HepG2 (cell line): ENCODE results near the gene WBP1. TPM values are rescaled to one million over a fixed set of nuclear protein-coding genes. Genes with fewer than 3 reads are reported as not detected.

Experiments used
- CEBPG ChIP-seq: IDR thresholded peaks from 2 replicates; pipeline ENCODE4 v1.6.1; 2016
- DPF2 ChIP-seq: sonication (generic); formaldehyde crosslinking; IDR thresholded peaks from 2 replicates; pipeline ENCODE4 v1.4.0; 2020; ENCODE audit warnings: mild to moderate bottlenecking, low read depth, missing genetic modification reagents, borderline replicate concordance
- GFI1 ChIP-seq: sonication (generic); formaldehyde crosslinking; IDR thresholded peaks from 2 replicates; pipeline ENCODE4 v1.5.0; 2020; ENCODE audit warnings: missing genetic modification reagents, mild to moderate bottlenecking, borderline replicate concordance
- IRF9 ChIP-seq: sonication (generic); formaldehyde crosslinking; IDR thresholded peaks from 2 replicates; pipeline ENCODE4 v1.8.0; 2022; ENCODE audit warnings: missing genetic modification reagents, mild to moderate bottlenecking, borderline replicate concordance
- KAT7 ChIP-seq: IDR thresholded peaks from 2 replicates; pipeline ENCODE4 v1.6.1; 2018; ENCODE audit warnings: borderline replicate concordance, missing compliant biosample characterization
- LRRFIP1 ChIP-seq: sonication (generic); formaldehyde crosslinking; conservative IDR thresholded peaks from 2 replicates; pipeline ENCODE4 v1.4.0; 2020; ENCODE audit warnings: missing genetic modification reagents
- MAFF ChIP-seq: IDR thresholded peaks from 2 replicates; pipeline ENCODE4 v1.6.1; 2011; ENCODE audit warnings: low read depth, low read length, improper control_type of control experiment
- MTERF4 ChIP-seq: sonication (generic); formaldehyde crosslinking; IDR thresholded peaks from 2 replicates; pipeline ENCODE4 v1.8.0; 2023; ENCODE audit warnings: mild to moderate bottlenecking, missing genetic modification reagents
- MXI1 ChIP-seq: IDR thresholded peaks from 3 replicates; pipeline ENCODE4 v1.6.1; 2012; ENCODE audit warnings: low read depth, low read length, inconsistent platforms, borderline replicate concordance
- NFKBIZ ChIP-seq: IDR thresholded peaks from 2 replicates; pipeline ENCODE4 v1.6.1; 2018; ENCODE audit warnings: missing genetic modification reagents, missing compliant biosample characterization
- PRPF4 ChIP-seq: fragments of 200-400 bp; formaldehyde crosslinking; IDR thresholded peaks from 2 replicates; pipeline ENCODE4 v1.6.1; 2016; ENCODE audit warnings: low read length, low read depth; ENCODE audit not compliant: poor library complexity, severe bottlenecking
- SIN3A ChIP-seq: IDR thresholded peaks from 2 replicates; pipeline ENCODE4 v1.6.1; 2011; ENCODE audit warnings: low read depth, mild to moderate bottlenecking, control low read depth, low read length, borderline replicate concordance
- SRF ChIP-seq: IDR thresholded peaks from 2 replicates; pipeline ENCODE4 v1.6.1; 2011; ENCODE audit warnings: mild to moderate bottlenecking, low read depth, low read length, moderate library complexity
- ZBTB37 ChIP-seq: sonication (generic); formaldehyde crosslinking; IDR thresholded peaks from 2 replicates; pipeline ENCODE4 v1.4.0; 2020; ENCODE audit warnings: mild to moderate bottlenecking, missing genetic modification reagents
- ZKSCAN1 ChIP-seq: fragments of 150-350 bp; IDR thresholded peaks from 2 replicates; pipeline ENCODE4 v1.6.1; 2014; ENCODE audit warnings: low read length
- ZNF282 ChIP-seq: fragments of 450-650 bp; IDR thresholded peaks from 2 replicates; pipeline ENCODE4 v1.6.1; 2018; ENCODE audit not compliant: partially characterized antibody
- ZNF335 ChIP-seq: sonication (generic); formaldehyde crosslinking; IDR thresholded peaks from 2 replicates; pipeline ENCODE4 v1.4.0; 2020; ENCODE audit warnings: missing genetic modification reagents
- ZNF639 ChIP-seq: conservative IDR thresholded peaks from 2 replicates; pipeline ENCODE4 v1.6.1; 2018; ENCODE audit warnings: missing genetic modification reagents
- ZNF7 ChIP-seq: IDR thresholded peaks from 2 replicates; pipeline ENCODE4 v1.6.1; 2016; ENCODE audit warnings: missing biosample characterization, missing genetic modification reagents
- ZNF780A ChIP-seq: sonication (generic); formaldehyde crosslinking; IDR thresholded peaks from 2 replicates; pipeline ENCODE4 v1.8.0; 2022; ENCODE audit warnings: mild to moderate bottlenecking, missing genetic modification reagents, moderate library complexity
- ZNF891 ChIP-seq: sonication (generic); formaldehyde crosslinking; IDR thresholded peaks from 2 replicates; pipeline ENCODE4 v1.5.0; 2020; ENCODE audit warnings: mild to moderate bottlenecking, missing genetic modification reagents
- polyA plus RNA-seq, 8 experiments: library from polyadenylated mRNA; depleted of rRNA in 3 of 8; stranded (reverse) in 7 of 8; unstranded in 1 of 8; fragments of >200 nt; fragmentation: Illumina TruSeq in 4 of 8; extraction: Trizol in 4 of 8; gene quantifications; 2 replicates each; pipeline versions ENCODE4 v1.2.1 to v1.2.3, GENCODE V29; 2011 to 2016; ENCODE audit warnings: low read depth in 4 of 8, missing spikeins in 1 of 8, mixed read lengths in 1 of 8; ENCODE audit not compliant: insufficient read depth in 1 of 8
- total RNA-seq, 5 experiments: library from RNA; depleted of rRNA; stranded (reverse); fragments of >200 nt; fragmentation: Illumina TruSeq; extraction: Trizol; gene quantifications; 2 replicates each; pipeline ENCODE4 v1.2.3, GENCODE V29; 2016; ENCODE audit warnings: low read depth in 1 of 5

WBP1 gene
- total and polyA plus RNA-seq, 2 of the 13 experiments (the other 11 are each of a cell fraction or from before 2014, with no cell fraction given): 38.8 to 85.7 TPM

DNA sequence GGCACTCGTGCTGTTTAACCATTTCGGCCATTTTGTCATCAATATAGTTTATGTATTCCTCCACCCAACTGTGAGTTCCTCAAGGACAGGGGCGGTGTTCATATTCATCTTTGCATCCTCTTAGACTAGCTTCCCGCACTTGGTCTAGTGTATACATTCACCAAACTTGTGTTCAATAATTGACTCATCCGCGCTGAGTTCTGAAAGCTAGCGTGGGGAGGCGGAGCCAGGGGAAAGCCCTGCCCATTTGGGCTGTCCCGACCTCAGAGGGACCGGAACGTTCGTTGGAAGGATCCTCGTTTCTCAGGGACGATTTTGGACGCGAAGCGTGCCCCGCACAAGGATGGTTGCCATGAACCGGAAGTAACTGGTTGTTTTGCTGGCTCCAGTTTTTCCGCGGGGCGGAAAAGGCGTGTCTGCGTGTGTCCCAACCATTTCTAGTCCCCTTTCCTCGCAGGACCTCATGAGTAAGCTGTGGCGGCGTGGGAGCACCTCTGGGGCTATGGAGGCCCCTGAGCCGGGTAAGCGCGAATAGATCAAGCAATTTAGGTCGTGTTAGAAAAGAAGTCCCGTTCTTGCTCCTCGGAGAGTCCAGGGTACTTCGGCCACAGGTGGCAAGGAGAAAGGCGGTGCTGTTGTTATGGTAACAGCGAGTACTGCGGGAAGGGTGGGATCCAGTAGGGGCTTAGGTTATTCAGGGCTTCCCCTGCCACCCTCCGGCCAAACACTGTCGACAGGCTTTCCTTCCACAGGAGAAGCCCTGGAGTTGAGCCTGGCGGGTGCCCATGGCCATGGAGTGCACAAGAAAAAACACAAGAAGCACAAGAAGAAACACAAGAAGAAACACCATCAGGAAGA is 3.4 kb upstream of the WBP1 start, which contains the start of gene INO80B (continued):
- TF ChIP-seq LRRFIP1 (CRISPR knock-in tag): no peak
- TF ChIP-seq MTERF4 (CRISPR knock-in tag): peak; percentile 92; the same call in 1 of the 2 replicates
- TF ChIP-seq IRF9 (CRISPR knock-in tag): peak; percentile 68; the same call in 1 of the 2 replicates
- peak; percentile 95 for TF ChIP-seq ZNF639
- peak; percentile 98 for TF ChIP-seq ZNF335
- TF ChIP-seq GFI1 (CRISPR knock-in tag): no peak
- TF ChIP-seq ZKSCAN1: peak; percentile 43; the same call in 1 of the 2 replicates
- TF ChIP-seq MAFF: peak; percentile 81
- peak; percentile 84 for TF ChIP-seq NFKBIZ
- peak; percentile 98 for TF ChIP-seq SIN3A
- TF ChIP-seq ZNF7 (CRISPR knock-in tag): peak; percentile 82; the same call in 1 of the 2 replicates
- peak; percentile 68; the same call in 1 of the 2 replicates for TF ChIP-seq SRF
- no peak for TF ChIP-seq ZNF780A (CRISPR knock-in tag)
- peak; percentile 92 for TF ChIP-seq KAT7 (CRISPR knock-in tag)
- no peak for TF ChIP-seq DPF2 (CRISPR knock-in tag)
- peak; percentile 67 for TF ChIP-seq PRPF4
- TF ChIP-seq MXI1: peak; percentile 98; the same call in 2 of the 3 replicates
- peak; percentile 69 for TF ChIP-seq CEBPG (CRISPR knock-in tag)
- TF ChIP-seq ZNF282: no peak
- TF ChIP-seq ZBTB37: no peak; the same call in 1 of the 2 replicates
- peak; percentile 79 for TF ChIP-seq ZNF891 (CRISPR knock-in tag)
